ENCODE measurements around the gene PDP2.

PDP2 gene, protein sequence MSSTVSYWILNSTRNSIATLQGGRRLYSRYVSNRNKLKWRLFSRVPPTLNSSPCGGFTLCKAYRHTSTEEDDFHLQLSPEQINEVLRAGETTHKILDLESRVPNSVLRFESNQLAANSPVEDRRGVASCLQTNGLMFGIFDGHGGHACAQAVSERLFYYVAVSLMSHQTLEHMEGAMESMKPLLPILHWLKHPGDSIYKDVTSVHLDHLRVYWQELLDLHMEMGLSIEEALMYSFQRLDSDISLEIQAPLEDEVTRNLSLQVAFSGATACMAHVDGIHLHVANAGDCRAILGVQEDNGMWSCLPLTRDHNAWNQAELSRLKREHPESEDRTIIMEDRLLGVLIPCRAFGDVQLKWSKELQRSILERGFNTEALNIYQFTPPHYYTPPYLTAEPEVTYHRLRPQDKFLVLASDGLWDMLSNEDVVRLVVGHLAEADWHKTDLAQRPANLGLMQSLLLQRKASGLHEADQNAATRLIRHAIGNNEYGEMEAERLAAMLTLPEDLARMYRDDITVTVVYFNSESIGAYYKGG
- 11.8 reads per million, percentile 35 among the genes with 10 or more reads in this experiment for total RNA-seq

DNA sequence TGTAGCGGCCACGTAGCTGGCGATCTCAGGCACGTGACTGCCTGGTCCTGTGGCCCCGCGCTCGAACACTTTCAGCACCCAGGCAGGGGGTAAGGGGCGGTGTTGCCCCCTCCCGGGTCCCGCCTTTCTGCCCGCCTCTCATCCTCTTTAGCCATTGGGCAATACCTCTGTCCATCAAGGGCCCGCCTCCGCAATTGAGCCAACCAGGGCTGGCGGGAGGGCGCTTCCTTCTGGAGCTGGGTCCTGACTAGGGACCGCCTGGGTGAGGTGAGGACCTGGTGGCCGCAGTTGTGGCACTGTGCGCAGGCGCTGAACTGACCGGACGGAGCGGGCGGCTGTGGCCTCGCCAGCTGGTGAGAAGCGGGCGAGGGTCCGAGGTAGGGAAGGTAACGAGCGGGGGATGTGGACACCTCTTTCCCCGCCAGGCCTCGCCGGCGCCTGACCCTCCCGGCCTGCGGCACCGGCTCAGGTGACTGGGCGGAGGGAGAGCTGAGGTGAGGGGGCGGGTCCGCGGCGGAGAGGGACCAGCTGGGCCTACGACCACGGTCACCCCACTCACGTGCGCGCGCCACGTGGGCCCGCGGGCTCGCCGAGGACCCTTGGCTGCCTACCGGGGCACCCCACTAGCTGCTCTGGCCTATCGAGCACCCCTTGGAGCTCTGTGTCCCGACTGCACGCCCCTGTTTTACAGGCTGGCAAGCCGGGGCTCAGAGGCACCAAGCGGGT is at the start of gene PDP2:
Gene PDP2 (plus strand): TSS at position 228 of the 726 bp plus-strand sequence. CDS start 3,770 bp downstream, outside the sequence.
- peak; percentile 85 for DNase-seq

DNA sequence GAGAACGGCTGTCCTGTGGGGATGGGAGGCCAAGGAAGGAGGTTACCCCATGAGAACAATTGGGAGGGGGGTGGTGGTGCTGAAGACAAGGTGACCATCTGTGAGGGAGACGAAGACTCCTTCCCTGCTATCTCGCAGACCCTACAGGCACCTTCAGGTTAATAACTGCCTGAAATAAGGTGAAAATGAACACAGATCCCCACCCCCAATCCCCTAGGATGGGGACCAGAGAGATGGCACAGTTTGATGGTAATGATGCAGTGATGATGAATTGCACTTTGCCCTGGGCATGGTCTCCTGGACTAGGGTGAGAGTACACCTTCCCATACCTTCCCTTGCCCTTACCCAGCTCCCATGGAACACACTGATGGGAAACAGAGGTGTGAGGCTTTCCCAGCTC is 48.1 kb upstream of the PDP2 start:
- DNase-seq, result no peak

DNA sequence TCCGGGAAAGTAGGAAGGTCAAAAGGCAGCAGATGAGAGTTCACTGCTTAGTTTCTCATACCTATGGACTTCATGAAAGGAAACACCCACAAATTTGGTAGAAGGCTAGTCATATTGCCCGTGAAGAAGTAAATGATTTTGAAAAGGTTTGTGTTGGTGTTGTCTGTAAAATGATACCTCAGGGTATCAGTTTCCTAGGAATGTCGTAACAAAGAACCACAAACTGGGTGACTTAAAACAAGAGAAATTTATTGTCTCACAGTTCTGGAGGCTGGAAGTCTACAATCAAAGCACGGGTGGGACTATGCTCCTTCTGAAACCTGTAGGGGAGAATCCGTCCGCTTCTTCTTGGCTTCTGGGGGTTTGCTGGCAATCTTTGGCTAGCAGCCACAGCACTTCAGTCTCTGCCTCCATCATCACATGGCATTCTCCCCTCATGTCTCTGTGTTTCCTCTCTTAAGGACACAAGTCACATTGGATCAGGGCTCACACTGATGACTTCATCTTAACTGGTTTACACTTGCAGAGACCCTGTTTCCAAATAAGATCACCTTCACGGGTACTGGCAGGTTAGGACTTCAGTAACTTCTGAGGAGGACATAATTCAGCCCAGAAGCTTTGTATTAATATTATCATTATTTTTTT is 47.5 kb upstream of the PDP2 start:
- DNase-seq, result no peak

DNA sequence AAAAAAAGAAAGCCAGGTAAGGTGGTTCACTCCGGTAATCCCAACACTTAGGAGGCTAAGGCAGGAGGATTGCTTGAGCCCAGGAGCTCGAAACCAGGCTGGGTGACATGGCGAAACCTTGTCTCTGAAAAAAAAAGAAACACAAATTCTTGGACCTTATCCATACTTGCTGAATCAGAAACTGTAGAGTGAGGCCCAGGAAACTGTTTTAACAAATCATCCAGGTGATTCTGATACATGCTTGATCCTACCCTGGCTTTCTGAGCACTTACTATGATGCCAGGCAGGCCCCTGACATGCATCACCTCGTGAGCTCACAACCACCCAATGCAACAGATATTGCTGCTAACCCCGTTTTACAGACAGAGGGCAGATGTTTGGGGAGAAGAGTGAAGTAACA is 45.6 kb upstream of the PDP2 start:
- DNase-seq, result no peak

DNA sequence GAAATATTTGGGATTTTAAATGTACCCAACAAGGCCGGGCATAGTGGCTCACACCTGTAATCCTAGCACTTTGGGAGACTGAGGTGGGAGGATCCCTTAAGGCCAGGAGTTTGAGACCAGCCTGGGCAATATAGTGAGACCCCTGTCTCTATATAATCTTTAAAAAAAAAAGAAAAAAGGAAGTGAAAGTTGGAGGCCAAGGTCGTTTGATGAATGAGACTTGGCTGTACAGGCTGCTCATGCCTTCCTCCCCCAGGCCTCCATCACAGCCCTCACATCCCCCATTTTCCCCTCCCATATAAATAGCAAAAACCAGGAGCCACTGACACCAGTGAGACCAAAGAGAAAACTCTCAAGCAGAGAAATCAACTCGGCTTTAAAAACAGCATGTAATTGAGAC is 39.4 kb upstream of the PDP2 start:
- DNase-seq, result no peak

DNA sequence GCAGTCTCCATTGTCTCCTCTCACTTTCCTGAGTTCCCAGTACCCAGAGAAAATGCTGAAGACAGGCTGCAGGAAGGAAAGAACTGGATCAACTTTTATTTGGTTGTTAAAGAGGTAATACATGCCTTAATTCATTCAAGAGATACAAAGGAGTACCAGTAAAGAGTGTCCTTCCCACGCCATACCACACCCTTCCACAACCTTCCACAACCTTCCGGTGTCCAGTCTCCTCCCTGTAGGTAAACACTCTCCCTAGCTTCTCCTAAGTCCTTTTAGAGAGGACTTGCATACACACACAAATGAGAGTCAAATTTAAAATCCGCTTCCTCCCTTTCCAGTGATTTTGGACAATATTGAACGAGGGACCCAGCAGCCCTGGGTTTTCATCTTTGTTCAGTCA is 38.9 kb upstream of the PDP2 start:
- no peak for DNase-seq

DNA sequence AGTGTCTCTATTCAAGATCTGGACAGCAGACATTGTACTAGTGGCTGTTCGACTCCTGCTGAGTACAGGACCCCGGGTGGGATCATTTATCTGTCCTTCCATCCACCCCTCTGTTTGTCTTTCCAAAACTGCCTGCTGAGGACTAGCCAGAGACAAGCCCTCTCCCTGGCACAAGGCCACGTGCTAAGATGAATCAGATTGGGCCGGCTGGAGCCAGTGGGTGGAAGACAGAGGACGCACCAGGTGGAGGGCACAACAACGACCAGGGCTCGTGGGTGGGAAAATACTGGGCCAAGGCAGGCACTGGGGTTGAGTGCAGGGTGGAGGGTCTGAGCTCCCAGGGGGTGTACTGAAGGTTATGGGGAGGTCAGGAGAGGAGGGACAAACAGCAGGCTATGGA is 37.5 kb upstream of the PDP2 start:
- DNase-seq, result no peak

DNA sequence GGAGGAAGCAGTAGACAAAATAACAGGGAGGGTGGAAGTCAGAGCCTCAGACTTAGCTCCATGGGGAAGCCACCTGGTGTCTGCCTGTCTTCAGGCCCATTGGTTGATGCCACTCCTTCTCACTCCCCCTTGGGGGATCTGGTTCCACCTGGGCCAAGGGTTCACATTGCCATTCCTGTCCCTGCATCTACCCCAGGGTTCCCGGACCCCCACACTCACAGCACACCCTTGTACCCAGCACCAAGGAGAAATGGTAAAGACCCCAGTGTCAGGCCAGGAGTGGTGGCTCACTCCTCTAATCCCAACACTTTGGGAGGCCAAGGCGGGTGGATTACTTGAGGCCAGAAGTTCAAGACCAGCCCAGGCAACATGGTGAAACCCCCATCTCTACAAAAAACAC is 37.1 kb upstream of the PDP2 start:
- no peak for DNase-seq

DNA sequence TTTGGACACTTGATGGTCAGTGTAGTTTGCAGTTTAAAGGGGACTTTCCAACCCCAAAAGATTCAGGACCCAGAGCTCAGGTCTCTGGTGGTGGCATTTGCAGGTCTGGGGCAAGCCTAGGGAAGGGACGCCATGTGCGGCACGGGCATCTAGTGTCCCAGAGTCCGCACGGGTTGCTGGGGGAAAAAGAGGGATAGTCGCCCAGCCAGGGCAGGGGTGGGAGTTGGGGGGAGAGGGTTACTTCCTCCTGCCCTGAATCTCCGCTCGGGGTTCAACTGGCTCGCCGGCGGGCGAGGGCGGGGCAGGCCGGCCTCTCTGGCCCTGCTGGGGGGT is 36.3 kb upstream of the PDP2 start:
- DNase-seq, result no peak

DNA sequence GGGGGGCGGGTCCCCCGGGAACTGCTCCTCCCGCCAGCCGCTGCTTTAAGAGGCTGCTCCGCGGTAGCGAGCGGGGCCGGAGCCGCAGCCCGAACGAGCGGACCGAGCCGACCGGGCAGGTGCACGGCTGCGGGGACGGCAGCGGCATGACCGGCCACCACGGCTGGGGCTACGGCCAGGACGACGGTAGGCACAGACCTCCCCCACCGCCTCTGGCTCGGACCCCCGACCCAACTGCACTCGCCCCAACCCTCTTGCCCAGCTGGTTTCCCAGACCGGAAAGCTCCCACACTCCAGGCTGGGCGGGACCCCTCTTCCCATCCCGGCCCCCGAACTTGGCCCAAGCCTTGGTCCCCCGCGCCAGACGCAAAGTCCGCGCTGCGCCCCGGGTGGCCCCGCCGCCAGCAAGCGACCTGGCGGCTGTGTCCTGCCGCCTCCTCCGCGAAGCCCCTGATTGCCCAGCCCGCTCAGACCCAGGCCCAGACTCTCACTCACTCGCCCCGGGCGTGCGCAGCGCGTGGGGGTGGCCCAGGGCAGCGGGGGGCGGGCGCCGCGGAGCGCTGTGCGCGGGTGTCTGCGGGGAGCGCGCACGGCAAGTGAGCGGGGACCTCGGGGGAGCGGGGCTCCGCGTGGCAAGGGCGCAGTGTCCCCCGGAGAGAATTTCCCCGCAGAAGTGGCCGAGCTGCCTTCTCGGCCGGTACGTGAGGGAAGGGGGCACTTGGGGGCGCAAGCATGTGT is 35.8 kb upstream of the PDP2 start, which contains the start of gene CA7:
Gene CA7 (plus strand): TSS at position 73 of the 738 bp plus-strand sequence. CDS start 74 bp downstream, at position 147.
- DNase-seq, result no peak

DNA sequence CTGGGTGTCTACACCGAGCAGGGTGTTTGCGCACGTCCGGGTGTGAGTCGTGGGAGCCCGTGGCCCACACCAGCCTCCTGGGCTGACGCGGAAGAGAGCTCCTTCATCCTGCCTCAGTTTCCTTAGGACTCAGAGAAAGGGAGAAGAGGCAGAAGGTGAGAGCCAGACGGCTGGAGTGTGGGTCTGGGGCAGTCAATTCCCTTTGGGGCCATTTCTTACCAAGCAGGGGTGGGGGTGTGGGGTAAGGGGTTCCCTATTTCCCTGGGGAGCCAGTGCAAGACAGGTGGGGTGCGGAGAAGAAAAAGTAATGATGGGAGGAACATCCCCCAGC is 35.3 kb upstream of the PDP2 start:
- DNase-seq, result no peak

DNA sequence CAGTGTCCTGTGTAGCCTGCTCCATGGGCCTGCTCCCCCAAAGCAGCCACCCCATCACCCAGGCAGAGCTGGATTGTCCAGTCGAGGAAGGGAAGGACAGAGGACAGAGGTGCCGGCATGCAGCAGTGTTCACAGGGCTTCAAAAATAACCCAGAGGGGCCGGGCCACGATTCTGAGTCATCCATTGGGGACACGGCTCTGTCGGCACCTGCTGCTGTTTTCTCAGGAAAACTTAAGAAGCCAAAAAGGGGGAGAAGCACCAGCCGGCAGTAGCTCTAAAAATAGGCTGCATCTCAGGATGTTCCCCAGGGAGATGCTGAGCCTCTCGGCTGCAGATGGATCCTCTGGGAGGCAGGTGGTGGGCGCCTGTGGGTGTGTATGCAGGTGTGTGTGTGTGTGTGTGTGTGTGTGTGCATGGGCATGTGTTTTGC is 34.5 kb upstream of the PDP2 start:
- DNase-seq, result no peak

DNA sequence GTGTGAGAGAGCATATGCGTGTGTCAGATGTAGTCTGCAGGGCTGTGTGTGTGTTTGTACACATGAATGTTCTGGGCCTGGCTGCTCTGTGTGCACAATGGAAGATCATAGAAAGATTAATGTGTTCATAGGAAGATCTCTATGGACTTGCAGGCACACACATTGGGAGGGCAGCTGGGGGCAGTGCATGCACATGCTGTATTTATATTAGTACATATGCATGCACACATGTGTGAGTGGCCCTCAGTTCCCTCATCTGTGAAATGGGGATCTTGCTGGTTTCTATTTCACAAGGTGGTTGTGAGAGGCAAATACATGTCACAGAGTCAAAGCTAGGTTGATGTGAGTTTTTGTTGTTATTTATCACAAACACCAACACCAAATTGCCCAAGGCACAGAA is 34.0 kb upstream of the PDP2 start:
- DNase-seq, result no peak

DNA sequence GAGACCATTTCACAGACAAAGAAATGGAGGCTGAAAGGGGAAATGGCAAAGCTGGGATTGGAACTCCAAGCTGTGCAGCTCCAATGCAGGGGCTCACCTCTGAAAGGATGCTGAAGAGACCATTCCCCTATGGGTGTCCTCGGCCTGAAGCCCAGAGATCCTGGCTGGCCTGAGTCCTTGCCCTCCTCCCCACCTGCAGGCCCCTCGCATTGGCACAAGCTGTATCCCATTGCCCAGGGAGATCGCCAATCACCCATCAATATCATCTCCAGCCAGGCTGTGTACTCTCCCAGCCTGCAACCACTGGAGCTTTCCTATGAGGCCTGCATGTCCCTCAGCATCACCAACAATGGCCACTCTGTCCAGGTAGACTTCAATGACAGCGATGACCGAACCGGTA is 33.5 kb upstream of the PDP2 start:
- no peak for DNase-seq

DNA sequence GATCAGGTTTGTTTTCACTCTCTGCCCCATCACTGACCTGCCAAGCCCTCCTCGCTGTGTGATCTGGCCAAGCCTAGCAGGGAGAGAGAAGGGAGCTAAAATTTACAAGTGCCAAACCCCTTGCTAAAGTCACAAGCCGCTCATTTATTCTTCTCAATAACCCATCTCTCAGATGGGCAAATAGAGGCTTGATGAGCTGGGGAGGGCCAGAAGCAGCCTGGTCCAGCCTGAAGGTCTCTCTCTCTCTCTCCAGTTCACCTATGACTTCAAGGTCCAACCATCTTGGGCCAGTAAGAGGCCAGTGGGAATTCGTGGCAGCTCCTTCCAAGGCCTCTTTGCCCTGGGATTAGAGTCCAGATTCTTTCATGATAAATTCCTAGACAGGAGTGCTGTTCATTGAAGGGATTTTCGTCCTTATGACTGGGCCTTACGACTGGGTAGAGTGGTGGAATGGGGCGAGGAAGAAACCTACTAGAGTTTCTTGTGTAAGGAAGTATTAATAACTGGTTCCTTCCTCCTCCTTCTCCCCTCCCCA is 32.7 kb upstream of the PDP2 start:
- no peak for DNase-seq

DNA sequence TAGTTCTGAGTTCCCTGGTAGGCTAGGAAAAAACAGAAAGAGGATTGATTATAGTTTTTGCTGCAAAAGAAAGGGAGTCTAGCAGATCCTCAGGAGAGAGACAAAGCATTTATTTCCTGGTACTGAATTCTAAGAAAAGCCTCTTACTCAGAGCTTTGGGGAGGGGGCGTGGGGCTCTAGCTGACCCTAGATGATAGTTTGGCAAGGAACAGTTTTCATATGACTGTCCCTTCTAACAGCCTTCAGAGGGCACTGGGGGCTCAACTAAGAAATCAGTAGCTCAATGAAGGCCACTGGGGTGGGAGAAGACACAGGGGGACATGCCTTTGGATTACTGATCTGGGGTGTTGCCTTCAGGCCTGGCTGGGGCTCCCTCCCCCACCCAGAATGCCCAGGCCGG is 32.1 kb upstream of the PDP2 start:
- no peak for DNase-seq

DNA sequence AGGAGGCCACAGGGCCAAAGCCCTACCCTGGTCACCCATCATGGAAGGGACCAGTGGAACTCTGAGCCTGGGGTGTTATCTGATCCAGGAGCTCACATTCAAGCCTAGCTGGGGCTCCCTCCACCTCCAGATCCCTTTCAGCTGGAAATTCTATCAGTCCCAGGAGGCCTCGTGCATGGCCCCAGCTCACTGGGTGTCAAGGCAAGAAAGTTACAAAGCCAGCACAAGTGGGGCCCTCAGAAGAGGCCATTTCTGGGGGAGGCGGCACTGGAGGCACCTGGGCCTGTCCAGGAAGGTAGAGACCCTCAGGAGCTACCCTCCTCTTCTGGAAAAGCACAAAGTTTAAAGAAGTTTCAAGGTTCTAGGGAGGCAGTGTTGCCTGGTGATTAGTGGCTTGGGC is 31.3 kb upstream of the PDP2 start:
- no peak for DNase-seq

DNA sequence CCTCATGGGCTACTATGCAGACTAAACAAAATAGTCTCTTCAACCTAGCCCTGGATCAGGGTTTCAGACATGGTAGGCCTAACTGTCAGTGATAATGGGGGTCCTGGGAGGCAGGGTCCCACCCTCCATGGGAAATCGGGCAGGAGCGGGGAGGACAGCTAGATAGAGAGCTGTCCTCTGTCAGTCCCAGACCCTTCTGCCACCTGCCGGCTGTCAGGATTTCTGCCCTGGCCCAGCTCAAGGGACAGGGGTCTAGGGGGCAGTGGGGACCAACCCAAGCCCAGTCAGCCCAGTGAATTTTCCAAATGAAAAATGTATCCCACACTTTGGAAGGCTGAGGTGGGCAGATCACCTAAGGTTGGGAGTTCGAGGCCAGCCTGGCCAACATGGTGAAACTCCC is 30.8 kb upstream of the PDP2 start:
- DNase-seq, result no peak

DNA sequence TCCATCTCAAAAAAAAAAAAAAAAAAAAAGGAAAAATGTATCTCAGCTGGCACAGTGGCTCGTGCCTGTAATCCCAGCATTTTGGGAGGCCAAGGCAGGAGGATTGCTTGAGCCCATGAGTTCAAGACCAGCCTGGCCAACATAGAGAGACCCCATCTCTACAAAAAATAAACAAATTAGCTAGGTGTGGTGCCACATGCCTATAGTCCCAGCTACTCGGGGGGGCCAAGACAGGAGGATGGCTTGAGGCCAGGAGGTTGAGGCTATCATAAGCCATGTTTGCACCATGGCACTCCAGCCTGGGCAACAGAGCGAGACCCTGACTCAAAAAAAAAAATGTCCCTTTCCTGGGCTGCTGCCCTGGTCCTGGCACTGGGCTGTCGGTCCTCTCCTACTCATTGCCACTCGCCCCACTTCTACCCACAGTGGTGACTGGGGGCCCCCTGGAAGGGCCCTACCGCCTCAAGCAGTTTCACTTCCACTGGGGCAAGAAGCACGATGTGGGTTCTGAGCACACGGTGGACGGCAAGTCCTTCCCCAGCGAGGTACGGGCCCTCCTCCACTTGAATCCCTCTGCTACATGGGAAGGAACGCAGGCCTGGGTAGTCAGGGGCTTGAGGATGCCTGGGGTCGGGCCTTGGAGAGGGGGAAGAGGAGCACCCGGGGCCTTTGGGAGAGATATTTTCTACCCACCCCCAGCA is 30.1 kb upstream of the PDP2 start:
- DNase-seq, result no peak

DNA sequence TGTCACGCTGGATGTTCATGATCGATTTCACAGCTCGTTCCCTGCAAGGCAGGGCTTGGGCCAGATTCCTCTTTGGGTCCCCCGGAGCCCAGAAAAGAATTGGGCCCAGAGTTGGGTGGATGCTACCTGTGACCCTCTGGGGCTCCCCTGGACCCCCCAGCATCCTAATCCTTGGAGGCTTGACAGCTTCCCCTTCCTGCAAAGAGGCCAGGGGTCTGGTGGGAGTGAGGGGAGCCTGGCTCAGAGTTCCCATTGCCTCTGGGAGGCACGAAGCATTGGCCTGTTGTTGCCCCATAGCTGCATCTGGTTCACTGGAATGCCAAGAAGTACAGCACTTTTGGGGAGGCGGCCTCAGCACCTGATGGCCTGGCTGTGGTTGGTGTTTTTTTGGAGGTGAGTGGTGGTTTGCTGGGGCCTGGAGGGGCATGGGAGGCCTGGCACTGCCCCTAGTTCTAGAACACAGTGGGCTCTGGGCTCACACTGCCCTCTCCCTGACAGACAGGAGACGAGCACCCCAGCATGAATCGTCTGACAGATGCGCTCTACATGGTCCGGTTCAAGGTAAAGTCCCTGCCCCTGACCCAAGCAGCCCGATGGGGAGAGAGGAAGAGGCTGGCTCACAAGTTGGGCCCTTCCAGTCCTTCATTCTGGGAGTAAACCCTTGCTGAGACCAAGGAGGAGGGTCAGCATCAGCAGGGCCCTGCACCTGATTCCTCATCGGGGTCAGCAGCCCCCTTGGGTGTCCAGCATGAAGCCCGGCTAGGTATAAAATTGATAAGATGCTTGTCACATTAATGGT is 28.9 kb upstream of the PDP2 start:
- no peak for DNase-seq
